HT-29 (cell line): ENCODE measurements around the gene FAS. TPM values are rescaled to one million over a fixed set of nuclear protein-coding genes. Genes with fewer than 3 reads are reported as not detected.
A peak's percentile ranks its signal among the peaks of the same experiment; 100 is the strongest.

Experiments used
- DNase-seq: peaks from one replicate; pipeline ENCODE4 v3.0.0-alpha.2; 2015; ENCODE audit warnings: low spot score
- total RNA-seq: library from RNA; depleted of rRNA; stranded (reverse); fragments of >200 nt; shearing (Covaris generic); gene quantifications from 2 replicates; pipeline ENCODE4 v1.2.3, GENCODE V29; 2014

FAS gene
- total RNA-seq, 1 experiment from 2014 or later, result 4.3 TPM

- no peak for DNase-seq
Measured at GRCh38 chr10:88971221-88972061, 19.2 kb upstream of the FAS start.

GRCh38 chr10:88974012-88974411 lies 16.6 kb upstream of the FAS start:
- DNase-seq, result no peak

- DNase-seq, result peak; percentile 48
Measured at GRCh38 chr10:88974446-88975376, 15.9 kb upstream of the FAS start.

GRCh38 chr10:88975377-88975720 lies 15.2 kb upstream of the FAS start:
- no peak for DNase-seq

- DNase-seq, result no peak
Measured at GRCh38 chr10:88978463-88978862, 12.1 kb upstream of the FAS start.

- DNase-seq, result no peak
Measured at GRCh38 chr10:88979153-88979562, 11.4 kb upstream of the FAS start.

GRCh38 chr10:88979603-88980002 lies 11.0 kb upstream of the FAS start:
- no peak for DNase-seq

- no peak for DNase-seq
Measured at GRCh38 chr10:88980247-88980646, 10.4 kb upstream of the FAS start.

GRCh38 chr10:88980800-88981199 lies 9.8 kb upstream of the FAS start:
- no peak for DNase-seq

- DNase-seq, result no peak
Measured at GRCh38 chr10:88981435-88981834, 9.2 kb upstream of the FAS start.

- DNase-seq, result no peak
Measured at GRCh38 chr10:88982366-88982765, 8.2 kb upstream of the FAS start.

- no peak for DNase-seq
Measured at GRCh38 chr10:88983206-88983605, 7.4 kb upstream of the FAS start.

- no peak for DNase-seq
Measured at GRCh38 chr10:88983939-88984338, 6.7 kb upstream of the FAS start.

GRCh38 chr10:88984525-88984924 lies 6.1 kb upstream of the FAS start:
- no peak for DNase-seq

GRCh38 chr10:88986549-88987242 lies 3.9 kb upstream of the FAS start:
- DNase-seq, result peak; percentile 73

- DNase-seq, result no peak
Measured at GRCh38 chr10:88987243-88987725, 3.3 kb upstream of the FAS start.

GRCh38 chr10:88987840-88988239 lies 2.8 kb upstream of the FAS start:
- DNase-seq, result no peak

GRCh38 chr10:88989423-88989822 lies 1.2 kb upstream of the FAS start:
- DNase-seq, result no peak

- DNase-seq, result no peak
Measured at GRCh38 chr10:88989824-88990383, 694 bp upstream of the FAS start.

- peak; percentile 52 for DNase-seq
Measured at GRCh38 chr10:88991161-88991898, 732 bp downstream of the FAS start.

- no peak for DNase-seq
Measured at GRCh38 chr10:88991899-88992320, 1.3 kb downstream of the FAS start.
